AG10803 (cell line): ENCODE measurements around the gene SCD5.

Experiments used
- DNase-seq: peaks from one replicate; pipeline ENCODE4 v3.0.0; 2010; ENCODE audit warnings: low read depth
- H3K4me3 ChIP-seq: 2 replicates; pipeline ENCODE4 v1.5.1; 2011; ENCODE audit warnings: mild to moderate bottlenecking, low read length, control low read depth
- TF ChIP-seq, protein P1 (sequence below): conservative IDR thresholded peaks from 2 replicates; pipeline ENCODE4 v1.5.1; 2011; ENCODE audit warnings: mild to moderate bottlenecking, low read length, control low read depth, inconsistent platforms

The SCD5 gene

DNA sequence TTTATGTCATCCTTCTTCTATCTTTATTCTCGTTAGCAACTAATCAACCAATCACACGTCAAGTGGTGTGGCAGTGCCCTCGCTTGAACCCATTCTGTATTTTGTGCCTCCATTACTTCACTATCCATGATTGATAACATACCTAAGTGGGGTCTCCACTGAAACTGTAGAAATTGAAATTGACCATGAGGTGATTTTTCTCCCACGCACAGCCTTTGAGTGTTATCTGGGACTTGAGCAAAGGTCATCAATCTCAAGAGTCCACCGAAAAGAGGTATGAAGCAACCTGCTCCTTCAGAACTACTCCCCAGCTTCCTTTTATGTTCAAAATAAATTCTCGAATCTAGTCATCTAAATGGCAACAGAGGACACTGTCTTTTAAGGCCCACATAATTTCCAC is 111.1 kb downstream of the SCD5 start:
- TF ChIP-seq, protein P1, sequence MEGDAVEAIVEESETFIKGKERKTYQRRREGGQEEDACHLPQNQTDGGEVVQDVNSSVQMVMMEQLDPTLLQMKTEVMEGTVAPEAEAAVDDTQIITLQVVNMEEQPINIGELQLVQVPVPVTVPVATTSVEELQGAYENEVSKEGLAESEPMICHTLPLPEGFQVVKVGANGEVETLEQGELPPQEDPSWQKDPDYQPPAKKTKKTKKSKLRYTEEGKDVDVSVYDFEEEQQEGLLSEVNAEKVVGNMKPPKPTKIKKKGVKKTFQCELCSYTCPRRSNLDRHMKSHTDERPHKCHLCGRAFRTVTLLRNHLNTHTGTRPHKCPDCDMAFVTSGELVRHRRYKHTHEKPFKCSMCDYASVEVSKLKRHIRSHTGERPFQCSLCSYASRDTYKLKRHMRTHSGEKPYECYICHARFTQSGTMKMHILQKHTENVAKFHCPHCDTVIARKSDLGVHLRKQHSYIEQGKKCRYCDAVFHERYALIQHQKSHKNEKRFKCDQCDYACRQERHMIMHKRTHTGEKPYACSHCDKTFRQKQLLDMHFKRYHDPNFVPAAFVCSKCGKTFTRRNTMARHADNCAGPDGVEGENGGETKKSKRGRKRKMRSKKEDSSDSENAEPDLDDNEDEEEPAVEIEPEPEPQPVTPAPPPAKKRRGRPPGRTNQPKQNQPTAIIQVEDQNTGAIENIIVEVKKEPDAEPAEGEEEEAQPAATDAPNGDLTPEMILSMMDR = no peak
- H3K4me3 ChIP-seq = no peak overlapping the region
- DNase-seq = no peak

DNA sequence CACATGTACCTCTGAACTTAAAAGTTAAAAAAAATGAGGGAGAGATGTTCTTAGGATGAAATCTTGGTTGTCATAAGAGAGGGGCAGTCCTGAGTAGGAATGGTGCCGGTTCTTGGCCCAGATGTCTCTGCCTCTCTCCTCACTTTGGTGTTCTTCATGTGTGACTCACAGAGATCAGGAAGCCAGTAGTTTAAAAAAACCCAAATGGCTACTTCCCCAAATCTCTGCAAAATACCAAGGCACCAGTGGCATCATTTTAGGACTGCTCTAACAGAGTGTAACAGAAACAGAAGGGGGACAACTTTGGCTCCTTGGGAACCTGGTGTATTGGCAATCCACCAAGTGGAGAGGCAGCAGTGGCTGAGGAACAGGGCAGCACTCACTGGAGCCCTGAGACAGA is 116.8 kb downstream of the SCD5 start:
- TF ChIP-seq, protein P1 = no peak
- no peak for DNase-seq
- H3K4me3 ChIP-seq = no peak overlapping the region

DNA sequence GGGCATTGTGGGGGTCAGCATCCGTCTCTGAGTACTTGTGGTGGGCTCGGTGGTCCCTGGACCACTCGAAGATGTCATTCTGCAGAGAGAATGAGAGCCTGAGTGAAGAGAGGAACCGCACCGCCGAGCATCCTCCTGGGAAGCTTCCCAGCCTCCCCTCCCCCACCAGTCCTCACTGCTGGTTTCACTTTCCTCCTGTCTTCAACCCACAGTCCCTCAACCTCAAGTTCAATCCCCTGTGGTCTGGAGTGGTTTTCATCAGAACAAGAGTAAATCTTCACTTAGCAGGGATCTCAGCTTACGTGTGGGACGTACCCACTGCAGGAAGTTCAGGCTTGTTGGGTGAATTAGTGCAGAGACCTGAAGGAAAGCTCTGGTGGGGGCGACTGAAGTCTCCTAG is 117.8 kb downstream of the SCD5 start:
- H3K4me3 ChIP-seq = no peak overlapping the region
- TF ChIP-seq, protein P1 = no peak
- no peak for DNase-seq

DNA sequence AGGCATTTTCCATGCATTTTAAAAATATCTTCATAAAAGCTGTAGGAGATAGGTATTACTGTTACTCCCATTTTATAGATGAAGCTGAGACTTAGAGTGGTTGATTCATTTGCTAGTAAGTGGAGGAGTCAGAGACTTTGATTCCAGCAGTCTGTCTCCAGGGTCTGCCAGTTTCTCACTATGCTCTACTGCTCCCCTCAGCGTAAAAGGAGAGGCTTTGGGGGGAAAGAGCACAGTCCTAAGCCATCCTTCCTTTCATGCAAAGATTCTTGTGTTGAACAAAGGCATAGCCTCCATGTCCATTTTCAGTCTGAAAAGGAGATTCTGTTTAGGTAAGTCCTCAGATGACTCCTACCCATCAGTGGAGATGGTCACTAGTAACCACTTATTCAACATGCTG is 119.1 kb downstream of the SCD5 start:
- H3K4me3 ChIP-seq = no peak overlapping the region
- DNase-seq = no peak
- TF ChIP-seq, protein P1 = no peak

DNA sequence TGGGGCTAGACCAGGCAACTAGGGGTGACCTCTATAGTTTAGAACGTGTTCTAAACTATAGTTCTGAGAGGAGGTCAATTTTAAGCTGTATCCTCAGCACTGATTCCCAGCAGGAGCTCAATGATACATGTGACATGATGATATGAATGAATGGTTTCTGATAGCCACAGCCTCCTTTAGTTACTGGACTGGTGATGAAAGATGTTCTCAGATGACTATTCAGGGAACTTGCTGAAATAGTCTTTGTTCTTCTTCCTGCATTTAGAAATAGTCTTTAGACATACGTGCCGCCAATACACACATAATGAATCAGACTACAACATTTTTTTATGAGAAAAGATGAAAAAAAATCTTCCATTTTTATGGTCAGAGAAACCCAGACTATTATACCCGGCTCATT is 120.5 kb downstream of the SCD5 start:
- H3K4me3 ChIP-seq = no peak overlapping the region
- no peak for DNase-seq
- TF ChIP-seq, protein P1 = no peak

DNA sequence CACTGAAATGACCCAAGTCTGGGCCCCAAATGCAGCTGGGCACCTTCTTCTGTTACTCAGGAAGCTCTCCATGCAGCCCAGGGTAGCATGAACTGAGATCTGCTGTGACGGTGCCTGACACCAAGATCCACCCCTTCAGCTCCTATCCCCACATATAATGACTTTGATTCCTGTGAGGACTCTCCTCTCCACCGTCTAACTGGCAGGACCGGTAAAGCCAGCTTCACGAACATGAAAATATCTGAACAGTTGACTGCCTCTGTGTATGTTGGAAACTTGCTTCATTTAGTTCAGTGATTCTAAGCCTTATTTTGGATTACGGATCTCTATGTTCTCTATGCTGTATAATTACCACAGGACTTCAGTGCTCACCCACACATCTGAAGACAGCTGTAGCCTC is 121.3 kb downstream of the SCD5 start:
- TF ChIP-seq, protein P1 = no peak
- H3K4me3 ChIP-seq = no peak overlapping the region
- DNase-seq = no peak

DNA sequence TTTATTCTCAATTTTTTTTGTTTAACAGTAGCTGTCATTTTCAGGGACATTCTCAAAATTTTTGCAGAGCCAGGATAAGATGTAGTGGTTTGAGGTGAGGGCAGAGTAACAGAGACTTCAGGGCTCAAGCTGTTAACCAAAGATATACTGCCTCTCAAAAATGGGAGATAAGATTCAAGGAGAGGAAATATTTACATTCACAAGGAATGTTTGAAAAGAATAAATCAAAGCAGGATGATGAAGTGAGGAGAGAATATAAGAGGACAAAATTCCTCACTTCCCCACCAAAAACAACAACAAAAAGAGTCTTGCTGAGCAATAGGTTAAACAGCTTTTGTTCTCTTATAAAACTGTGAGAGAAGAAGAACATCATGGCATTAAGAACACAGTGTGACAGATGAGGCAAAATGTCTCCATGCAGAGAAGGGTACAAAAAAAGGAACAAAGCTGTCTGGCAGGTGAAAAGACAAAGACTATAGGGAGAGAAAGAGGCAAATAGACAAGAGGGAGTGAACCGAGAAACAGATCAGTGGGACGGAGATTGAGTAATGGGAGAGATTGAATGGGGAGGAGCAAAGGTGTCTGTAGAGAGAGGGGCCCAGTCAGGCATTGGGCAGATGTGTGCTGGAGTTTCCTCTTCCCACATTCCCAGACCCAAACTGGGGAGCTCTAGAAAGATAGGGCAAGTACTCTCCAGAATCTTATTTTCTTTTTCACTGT is 130.7 kb downstream of the SCD5 start:
- H3K4me3 ChIP-seq = no peak overlapping the region
- TF ChIP-seq, protein P1 = no peak
- DNase-seq = peak; percentile 9
